Ishikawa (cell line): ENCODE data around the gene MXRA8.

Experiments used
- CEBPB ChIP-seq: IDR thresholded peaks from 2 replicates; pipeline ENCODE4 v1.6.1; 2012
- CREB1 ChIP-seq: IDR thresholded peaks from 2 replicates; pipeline ENCODE4 v1.6.1; 2012; ENCODE audit warnings: low read depth
- EGR1 ChIP-seq: IDR thresholded peaks from 2 replicates; pipeline ENCODE4 v1.6.1; 2012
- EP300 ChIP-seq: IDR thresholded peaks from 2 replicates; pipeline ENCODE4 v1.6.1; 2012; ENCODE audit warnings: borderline replicate concordance
- FOXM1 ChIP-seq: IDR thresholded peaks from 2 replicates; pipeline ENCODE4 v1.6.1; 2012; ENCODE audit warnings: low read depth, borderline replicate concordance
- NFIC ChIP-seq: IDR thresholded peaks from 2 replicates; pipeline ENCODE4 v1.6.1; 2012
- RAD21 ChIP-seq: IDR thresholded peaks from 2 replicates; pipeline ENCODE4 v1.6.1; 2012; ENCODE audit warnings: low read depth
- TAF1 ChIP-seq: IDR thresholded peaks from 2 replicates; pipeline ENCODE4 v1.6.1; 2012; ENCODE audit warnings: low read depth, mild to moderate bottlenecking
- TCF12 ChIP-seq: IDR thresholded peaks from 2 replicates; pipeline ENCODE4 v1.6.1; 2012; ENCODE audit warnings: low read depth
- TEAD4 ChIP-seq: IDR thresholded peaks from 2 replicates; pipeline ENCODE4 v1.6.1; 2012
- YY1 ChIP-seq: IDR thresholded peaks from 2 replicates; pipeline ENCODE4 v1.6.1; 2012; ENCODE audit warnings: low read depth
- ZBTB7A ChIP-seq: IDR thresholded peaks from 2 replicates; pipeline ENCODE4 v1.6.1; 2012; ENCODE audit warnings: low read depth
- TF ChIP-seq, protein P1 (sequence below): IDR thresholded peaks from 2 replicates; pipeline ENCODE4 v1.6.1; 2012
- TF ChIP-seq, protein P2 (sequence below): IDR thresholded peaks from 2 replicates; pipeline ENCODE4 v1.6.1; 2012; ENCODE audit warnings: low read depth, mild to moderate bottlenecking
- TF ChIP-seq, protein P3 (sequence below): IDR thresholded peaks from 2 replicates; pipeline ENCODE4 v1.6.1; 2012

Gene MXRA8

DNA sequence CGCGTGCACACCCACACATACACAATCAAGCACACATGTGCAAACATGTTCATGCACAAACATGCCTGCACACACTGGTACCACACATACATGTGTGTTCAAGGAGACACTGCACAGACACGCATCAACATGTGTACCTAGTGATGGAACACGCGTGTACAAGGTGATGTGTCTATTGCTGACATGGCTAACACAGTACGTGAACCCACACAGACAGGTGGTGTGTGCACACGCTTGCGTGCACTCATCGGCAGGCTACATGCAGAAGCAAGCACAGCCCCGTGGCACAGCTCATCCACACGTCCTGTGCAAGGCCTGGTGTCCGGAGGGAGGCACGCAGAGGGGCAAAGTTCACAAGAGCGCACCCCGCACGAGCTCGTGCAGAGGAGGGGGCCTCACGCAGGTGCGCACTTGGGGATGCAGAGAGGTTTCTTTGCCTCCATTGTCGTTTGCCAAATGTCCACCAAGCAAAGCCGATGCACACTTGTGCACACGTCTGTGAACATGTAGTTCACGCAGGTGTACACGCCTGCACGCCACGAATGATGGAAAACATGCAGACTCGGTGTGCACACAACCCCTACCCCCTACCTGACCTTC is 51.6 kb downstream of the MXRA8 start:
- TF ChIP-seq NFIC = no peak
- no peak for TF ChIP-seq ZBTB7A
- TF ChIP-seq, protein P1, sequence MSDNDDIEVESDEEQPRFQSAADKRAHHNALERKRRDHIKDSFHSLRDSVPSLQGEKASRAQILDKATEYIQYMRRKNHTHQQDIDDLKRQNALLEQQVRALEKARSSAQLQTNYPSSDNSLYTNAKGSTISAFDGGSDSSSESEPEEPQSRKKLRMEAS = no peak
- no peak for TF ChIP-seq CEBPB
- TF ChIP-seq, protein P2, sequence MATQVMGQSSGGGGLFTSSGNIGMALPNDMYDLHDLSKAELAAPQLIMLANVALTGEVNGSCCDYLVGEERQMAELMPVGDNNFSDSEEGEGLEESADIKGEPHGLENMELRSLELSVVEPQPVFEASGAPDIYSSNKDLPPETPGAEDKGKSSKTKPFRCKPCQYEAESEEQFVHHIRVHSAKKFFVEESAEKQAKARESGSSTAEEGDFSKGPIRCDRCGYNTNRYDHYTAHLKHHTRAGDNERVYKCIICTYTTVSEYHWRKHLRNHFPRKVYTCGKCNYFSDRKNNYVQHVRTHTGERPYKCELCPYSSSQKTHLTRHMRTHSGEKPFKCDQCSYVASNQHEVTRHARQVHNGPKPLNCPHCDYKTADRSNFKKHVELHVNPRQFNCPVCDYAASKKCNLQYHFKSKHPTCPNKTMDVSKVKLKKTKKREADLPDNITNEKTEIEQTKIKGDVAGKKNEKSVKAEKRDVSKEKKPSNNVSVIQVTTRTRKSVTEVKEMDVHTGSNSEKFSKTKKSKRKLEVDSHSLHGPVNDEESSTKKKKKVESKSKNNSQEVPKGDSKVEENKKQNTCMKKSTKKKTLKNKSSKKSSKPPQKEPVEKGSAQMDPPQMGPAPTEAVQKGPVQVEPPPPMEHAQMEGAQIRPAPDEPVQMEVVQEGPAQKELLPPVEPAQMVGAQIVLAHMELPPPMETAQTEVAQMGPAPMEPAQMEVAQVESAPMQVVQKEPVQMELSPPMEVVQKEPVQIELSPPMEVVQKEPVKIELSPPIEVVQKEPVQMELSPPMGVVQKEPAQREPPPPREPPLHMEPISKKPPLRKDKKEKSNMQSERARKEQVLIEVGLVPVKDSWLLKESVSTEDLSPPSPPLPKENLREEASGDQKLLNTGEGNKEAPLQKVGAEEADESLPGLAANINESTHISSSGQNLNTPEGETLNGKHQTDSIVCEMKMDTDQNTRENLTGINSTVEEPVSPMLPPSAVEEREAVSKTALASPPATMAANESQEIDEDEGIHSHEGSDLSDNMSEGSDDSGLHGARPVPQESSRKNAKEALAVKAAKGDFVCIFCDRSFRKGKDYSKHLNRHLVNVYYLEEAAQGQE = no peak
- TF ChIP-seq, protein P3, sequence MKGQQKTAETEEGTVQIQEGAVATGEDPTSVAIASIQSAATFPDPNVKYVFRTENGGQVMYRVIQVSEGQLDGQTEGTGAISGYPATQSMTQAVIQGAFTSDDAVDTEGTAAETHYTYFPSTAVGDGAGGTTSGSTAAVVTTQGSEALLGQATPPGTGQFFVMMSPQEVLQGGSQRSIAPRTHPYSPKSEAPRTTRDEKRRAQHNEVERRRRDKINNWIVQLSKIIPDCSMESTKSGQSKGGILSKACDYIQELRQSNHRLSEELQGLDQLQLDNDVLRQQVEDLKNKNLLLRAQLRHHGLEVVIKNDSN = no peak
- TF ChIP-seq CREB1 = no peak
- TF ChIP-seq FOXM1 = no peak
- no peak for TF ChIP-seq EGR1
- no peak for TF ChIP-seq YY1
- TF ChIP-seq TCF12 = no peak
- no peak for TF ChIP-seq EP300
- no peak for TF ChIP-seq TEAD4
- TF ChIP-seq RAD21 = no peak
- no peak for TF ChIP-seq TAF1

DNA sequence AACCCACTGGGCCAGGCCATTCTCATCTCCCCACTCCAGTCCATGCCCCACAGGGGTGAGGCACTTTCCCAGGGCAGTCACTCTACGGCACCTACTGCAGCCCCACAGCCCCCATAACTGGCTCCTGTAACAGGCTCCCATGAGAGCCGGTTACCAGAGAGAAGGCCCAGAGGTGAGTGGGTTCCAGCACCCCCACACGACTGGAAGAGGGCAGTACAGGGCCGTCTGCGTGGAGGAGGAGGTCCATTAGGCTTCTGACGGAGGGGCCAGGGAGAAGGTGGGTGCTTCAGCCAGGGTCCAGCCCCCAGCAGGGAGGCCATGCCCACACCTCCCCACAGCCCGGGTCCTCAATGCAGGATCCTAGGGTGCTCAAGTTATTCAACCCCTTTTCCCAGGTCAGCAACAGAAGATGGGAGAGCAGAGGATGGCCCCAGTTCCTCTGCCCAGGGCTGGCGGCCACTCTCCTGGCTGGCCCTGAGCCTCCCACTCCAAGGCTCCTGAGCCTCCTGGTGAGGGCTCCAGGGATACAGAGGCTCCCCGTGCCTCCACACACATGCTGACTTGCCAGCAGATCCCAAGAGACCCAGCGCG is 52.2 kb downstream of the MXRA8 start:
- no peak for TF ChIP-seq RAD21
- TF ChIP-seq TCF12 = no peak
- no peak for TF ChIP-seq EP300
- no peak for TF ChIP-seq CEBPB
- TF ChIP-seq EGR1 = no peak
- TF ChIP-seq TEAD4 = no peak
- TF ChIP-seq, protein P1 = no peak

DNA sequence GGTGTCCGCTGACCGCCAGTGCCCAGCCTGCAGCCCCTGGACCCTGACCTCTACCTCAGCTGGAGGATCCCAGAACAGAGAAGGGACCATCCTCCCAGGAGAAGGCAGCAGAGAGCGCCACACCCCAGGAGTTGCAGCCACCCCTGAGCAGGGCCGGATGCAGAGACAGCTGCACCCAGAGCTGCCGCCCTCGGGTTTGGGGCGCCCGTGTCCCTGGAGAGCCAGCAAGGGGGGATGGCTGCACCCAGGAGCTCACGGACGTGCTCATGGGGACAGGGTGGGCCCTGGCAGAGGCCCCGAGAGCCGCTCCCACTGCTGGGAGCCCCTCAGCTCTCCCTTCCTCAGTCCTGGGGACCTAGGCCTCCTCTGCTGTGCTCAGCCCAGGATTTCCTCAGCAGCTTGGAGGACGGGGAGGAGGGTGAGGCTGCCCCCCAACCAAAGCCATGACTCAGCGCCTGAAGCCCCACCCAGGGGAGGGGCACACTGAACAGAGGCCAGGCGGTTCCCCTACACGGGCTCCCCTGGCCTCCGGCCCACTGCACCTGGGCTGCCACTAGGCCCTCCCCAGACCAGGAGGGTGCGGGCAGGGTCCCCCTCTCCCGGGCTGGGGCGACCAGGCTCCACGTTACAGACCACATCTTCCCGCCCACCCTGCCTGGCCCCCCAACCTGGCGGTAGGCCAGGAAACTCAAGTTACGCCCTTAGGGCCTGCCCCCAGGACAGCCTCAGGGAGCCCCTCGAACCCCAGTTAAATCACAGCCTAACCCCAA is 52.9 kb downstream of the MXRA8 start:
- TF ChIP-seq, protein P2 = no peak
- TF ChIP-seq, protein P3 = no peak
- TF ChIP-seq CREB1 (no peak), EP300 (no peak), TCF12 (0 out of 2 replicates have a peak, but pooled peaks have one; percentile 21), NFIC (peak; percentile 37; the same call in 1 of the 2 replicates), RAD21 (no peak), CEBPB (no peak), TAF1 (no peak), YY1 (no peak)

DNA sequence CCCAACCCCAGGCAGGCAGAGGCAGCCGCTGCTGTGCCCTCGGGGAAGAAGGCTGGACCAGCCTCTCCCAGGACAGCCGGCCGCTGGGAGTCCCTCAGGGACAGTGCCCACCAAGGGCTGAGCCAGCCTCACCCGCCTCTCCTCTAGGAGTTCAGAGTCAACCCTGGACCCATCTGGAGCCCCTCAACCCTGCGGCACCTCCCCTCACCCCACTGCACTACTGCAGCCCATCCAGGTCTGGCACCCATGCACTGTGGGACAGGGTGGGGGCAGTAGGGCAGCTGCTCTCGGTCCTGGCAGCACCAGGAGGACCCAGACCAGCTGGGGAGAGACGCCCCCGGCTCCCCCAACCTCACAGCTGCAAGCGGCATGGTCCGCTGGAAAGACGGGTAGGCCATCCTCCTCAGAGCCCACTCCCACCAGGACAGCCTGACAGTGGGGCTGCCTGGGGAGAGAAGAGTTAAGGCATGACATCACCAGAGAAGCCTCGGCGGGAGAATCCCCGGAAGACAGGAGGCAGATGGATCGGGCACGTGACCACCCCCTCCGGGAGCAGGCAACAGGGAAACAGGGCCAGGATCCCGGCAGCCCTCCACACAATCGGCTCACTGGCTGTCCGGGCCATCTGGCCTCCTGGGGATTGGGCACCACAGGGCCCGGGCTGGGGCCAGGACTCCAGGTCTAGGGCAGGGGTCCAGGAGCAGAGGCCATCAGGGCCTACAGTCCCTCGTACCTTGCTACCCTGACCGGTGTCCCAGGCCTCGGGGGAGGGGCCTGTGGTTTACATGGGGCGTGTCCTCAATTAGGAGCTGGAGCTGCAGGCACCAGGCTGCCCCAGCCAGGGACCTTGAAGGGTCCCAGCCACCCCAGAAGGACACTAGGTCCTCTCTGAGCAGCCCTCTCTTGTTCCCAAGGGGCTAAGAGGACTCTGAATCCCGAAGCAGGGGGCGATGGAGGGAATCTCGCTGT is 53.7 kb downstream of the MXRA8 start:
- TF ChIP-seq, protein P3 = peak; percentile 75
- TF ChIP-seq TCF12 = no peak

DNA sequence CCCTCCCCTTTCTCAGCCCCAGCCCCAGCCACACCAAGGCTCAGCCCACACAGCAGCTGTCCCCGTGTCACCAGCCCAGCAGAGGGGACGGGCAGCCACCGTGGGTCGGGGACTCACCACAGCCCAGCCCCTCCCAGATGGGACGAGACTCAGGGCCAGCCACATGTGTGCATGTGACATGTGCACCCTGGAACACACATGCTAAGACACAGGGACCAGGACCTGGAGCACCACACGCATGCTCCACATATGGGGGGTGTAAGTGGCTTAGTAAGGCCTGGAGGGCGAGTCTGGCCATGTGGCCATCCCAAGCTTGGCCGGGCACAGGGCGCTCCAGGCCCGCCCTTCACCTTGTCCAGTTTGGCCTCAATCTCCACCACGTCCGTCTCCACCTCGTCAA is 54.6 kb downstream of the MXRA8 start:
- no peak for TF ChIP-seq CEBPB
- no peak for TF ChIP-seq ZBTB7A
- TF ChIP-seq TAF1 = no peak
- TF ChIP-seq EP300 = no peak
- TF ChIP-seq EGR1 = no peak
- no peak for TF ChIP-seq TCF12
- TF ChIP-seq, protein P1 = no peak
- TF ChIP-seq FOXM1 = no peak
- TF ChIP-seq NFIC = no peak
- TF ChIP-seq, protein P3 = no peak
- no peak for TF ChIP-seq YY1
- no peak for TF ChIP-seq RAD21
- TF ChIP-seq, protein P2 = no peak
- TF ChIP-seq CREB1 = no peak
- no peak for TF ChIP-seq TEAD4
